ENCODE results near the gene ERGIC3.

DNA sequence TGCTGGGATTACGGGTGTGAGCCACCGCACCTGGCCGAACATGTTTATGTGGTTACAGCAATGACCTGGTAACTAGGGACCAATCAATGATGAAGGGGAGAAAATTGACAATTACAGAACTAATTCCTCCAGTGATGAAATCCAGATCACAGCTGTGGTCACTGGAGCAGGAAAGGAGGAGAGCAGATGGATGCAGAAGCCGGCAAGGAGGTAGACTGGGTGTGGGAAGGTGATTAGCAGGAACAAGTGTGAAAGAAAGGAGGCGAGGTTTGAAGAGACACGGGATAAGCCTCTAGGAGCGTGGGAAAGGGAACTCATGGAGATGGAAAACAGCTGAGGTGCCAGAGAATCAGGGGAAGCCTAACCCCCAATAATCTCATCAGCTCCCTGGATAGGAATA is 56.6 kb downstream of the ERGIC3 start:
- TF ChIP-seq EZH2phosphoT487 (IDR thresholded peaks at IDR 0.05; ENCODE audit: insufficient read depth, low read depth), result no peak
- TF ChIP-seq EZH2 (IDR thresholded peaks at IDR 0.05; ENCODE audit: insufficient read depth, poor library complexity, severe bottlenecking), result no peak
